GM21619 (cell line): ENCODE data around the gene LYPLAL1.
"Not testable (repeated sequence)": the region's sequence is repeated elsewhere in the genome, so short reads cannot be mapped to it uniquely, and the experiment has no call there.

Experiments
- ATAC-seq: cut with Tn5 transposase; IDR thresholded peaks from one replicate; pipeline ENCODE4 v1.9.1; 2021; ENCODE audit not compliant: unreplicated experiment

LYPLAL1 gene

GRCh38 chr1:219161371-219161770, 12.3 kb upstream of the LYPLAL1 start:
- ATAC-seq, result no peak

GRCh38 chr1:219163401-219163954, 10.2 kb upstream of the LYPLAL1 start:
- no peak for ATAC-seq

- no peak for ATAC-seq
These were observed 2.3 kb upstream of the LYPLAL1 start for GRCh38 chr1:219171192-219171935.

- no peak for ATAC-seq
These were observed 857 bp upstream of the LYPLAL1 start for GRCh38 chr1:219172821-219173220.

DNA sequence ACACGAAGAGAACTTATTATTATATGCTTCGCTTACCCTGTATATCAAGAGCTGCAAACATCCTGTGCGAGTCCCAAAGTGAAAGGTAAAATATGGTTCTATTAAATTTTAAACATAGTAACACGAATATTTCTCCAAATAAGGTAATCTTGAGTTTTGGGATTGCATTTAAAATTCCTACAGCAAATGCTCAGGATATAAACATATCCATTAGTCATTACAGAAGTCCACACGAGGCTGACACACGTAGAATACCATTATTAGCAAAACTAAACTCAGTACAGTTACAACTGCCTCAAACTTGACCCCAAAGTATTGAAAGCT, 282 bp upstream of the LYPLAL1 start:
- peak; percentile 4 for ATAC-seq

- peak; percentile 39 for ATAC-seq
These were observed 958 bp downstream of the LYPLAL1 start for GRCh38 chr1:219174460-219175211.

GRCh38 chr1:219175212-219175564, 1.5 kb downstream of the LYPLAL1 start:
- no peak for ATAC-seq

DNA sequence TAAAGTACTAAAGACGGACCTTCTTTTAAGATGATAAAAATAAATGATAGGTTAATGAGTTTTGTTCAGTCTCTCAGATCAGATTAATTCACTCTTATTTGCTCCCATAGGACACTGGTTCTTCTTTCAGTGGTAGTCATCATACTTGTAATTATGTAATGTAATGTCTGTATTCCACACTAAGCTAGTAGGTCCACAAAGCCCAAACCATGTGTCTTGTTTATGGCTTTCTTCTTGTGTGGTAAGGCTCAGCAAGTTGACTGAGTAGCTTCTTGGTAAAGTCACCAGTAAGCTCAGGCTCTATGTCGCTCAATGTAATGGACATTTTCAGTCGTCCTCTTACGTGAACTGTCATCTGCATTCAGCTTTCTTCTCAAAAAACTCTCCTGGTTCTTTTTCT, 2.5 kb downstream of the LYPLAL1 start:
- no peak for ATAC-seq

GRCh38 chr1:219177363-219177762, 3.7 kb downstream of the LYPLAL1 start:
- ATAC-seq, result peak; percentile 20

DNA sequence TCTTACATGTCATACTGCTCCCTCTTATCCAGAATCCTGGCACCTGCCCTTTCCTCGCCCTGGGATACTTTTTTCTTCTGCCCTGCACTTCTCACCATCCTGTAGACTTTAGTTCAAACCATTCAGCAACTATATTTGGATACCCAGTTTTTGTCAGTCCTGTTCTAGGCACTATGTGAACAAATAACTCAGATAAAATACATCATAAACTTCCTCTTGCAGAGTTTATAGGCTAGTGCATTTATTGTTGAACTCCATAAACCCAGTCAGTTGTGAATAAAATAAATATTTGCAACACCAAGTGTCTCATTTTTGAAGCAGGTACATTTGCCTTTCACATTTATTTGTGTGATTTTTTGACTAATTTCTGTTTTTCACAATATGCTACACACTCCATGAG, 4.3 kb downstream of the LYPLAL1 start:
- no peak for ATAC-seq

- no peak for ATAC-seq
These were observed 5.6 kb downstream of the LYPLAL1 start for GRCh38 chr1:219179293-219179692.

- no peak for ATAC-seq
These were observed 10.7 kb downstream of the LYPLAL1 start for GRCh38 chr1:219184337-219184736.

GRCh38 chr1:219185486-219186117, 11.9 kb downstream of the LYPLAL1 start:
- no peak for ATAC-seq

GRCh38 chr1:219188331-219188803, 14.7 kb downstream of the LYPLAL1 start:
- ATAC-seq, result peak; percentile 45

DNA sequence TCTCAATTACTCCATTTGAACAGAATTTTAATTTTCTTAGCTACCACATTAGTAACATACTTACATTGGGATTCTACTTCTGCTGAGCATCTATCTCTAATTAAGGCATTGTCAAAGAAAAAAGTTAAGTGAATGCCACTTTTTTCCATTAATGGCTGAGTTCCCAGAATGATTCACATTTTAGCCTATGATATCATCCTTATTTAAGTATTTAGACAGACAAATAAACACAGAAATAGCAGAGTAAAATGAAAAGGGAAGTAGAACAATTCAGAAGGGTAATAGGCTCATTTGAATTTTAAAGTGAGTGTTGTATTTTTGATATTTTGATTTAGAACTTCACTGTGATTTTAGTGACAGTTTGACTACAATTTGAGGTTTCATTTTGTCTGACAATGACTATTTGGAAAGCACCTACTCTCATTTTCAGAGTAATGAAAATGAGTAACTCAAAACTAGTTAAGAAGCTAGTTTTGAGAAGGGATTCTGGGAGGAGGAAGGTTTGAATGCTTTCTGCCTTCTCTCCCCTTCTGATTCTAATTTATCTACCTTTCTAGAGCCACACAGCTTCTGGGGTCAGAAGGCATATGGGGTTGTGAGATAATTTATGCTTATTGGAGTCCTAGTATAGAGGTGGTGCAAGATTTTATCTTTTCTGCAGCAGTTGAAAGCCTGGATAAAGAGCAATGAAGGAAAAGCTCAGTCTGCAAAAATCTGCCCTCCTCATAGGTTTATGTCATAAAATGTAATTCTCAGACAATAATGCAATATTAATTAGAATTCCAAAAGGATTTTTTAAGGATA, 15.5 kb downstream of the LYPLAL1 start:
- peak; percentile 73 for ATAC-seq

- no peak for ATAC-seq
These were observed 16.3 kb downstream of the LYPLAL1 start for GRCh38 chr1:219189952-219190351.

GRCh38 chr1:219190605-219191004, 16.9 kb downstream of the LYPLAL1 start:
- ATAC-seq, result no peak

DNA sequence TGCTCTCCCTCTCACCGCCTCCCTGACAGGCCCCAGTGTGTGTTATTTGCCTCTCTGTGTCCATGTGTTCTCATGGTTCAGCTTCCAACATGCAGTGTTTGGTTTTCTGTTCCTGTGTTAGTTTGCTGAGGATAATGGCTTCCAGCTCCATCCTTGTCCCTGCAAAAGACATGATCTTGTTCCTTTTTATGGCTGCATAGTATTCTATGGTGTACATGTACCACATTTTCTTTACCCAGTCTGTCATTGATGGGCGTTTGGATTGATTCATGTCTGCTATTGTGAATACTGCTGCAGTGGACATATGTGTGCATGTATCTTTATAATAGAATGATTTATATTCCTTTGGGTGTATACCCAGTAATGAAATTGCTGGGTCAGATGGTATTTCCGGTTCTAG, 22.2 kb downstream of the LYPLAL1 start:
- not testable (repeated sequence) for ATAC-seq

DNA sequence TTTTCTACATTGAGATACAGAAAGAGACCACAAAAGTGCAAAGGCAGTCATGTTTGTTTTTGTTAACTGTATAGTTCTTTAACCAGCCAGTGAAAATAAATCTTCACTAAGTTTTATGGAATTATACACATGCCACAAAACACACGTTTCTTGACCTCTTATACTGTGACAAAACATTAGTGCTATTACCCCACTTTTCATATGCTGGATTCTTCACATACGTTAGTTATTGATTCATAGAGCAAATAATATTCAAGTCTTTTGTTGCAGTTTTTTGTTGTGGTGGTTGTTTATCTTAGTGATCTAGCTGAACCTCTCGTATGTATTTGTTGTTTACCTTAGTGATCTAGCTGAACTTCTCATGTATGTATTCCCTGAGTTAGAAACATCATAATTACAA, 28.0 kb downstream of the LYPLAL1 start:
- no peak for ATAC-seq

GRCh38 chr1:219202567-219202966, 28.9 kb downstream of the LYPLAL1 start:
- no peak for ATAC-seq

- no peak for ATAC-seq
These were observed 32.7 kb downstream of the LYPLAL1 start for GRCh38 chr1:219206350-219206749.
